ENCODE data around the gene EIF2B2.
"Not testable (repeated sequence)": the region's sequence is repeated elsewhere in the genome, so short reads cannot be mapped to it uniquely, and the experiment has no call there.

The EIF2B2 gene

DNA sequence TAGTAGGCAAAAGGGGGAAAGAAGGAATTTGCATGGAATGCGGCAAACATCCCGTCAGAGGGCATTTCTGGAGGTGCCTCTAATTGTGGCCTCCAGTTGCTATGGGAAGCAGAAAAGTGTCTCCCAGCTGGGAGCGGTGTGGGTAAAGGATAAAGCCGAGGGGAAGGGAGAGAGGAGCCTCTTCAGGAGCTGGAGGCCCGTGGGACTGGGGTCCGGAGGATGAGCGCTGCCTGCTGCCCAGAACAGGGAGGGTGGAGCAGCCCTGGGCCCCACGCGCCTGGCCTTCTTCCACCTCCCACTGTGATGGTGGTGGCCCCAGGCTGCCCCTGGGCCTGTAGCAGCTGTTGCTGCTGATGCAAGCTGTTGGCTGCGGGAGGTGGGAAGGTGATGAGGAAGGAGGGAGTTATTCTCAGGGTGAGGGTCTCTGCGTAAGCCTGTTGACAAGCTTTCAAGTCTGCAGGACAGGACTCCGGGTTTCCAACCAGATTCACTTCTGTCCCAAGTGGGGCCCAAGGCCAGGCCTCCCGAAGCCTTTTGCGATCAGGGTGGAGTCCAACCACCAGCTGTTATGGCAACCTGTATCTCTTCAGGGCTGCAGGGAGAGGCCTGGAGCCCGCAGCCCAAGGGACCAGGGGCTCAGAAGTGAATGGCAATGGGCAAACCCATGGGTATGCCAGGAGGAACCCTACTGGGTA is 28.2 kb upstream of the EIF2B2 start:
- DNase-seq (ENCODE audit: low read depth) = no peak

DNA sequence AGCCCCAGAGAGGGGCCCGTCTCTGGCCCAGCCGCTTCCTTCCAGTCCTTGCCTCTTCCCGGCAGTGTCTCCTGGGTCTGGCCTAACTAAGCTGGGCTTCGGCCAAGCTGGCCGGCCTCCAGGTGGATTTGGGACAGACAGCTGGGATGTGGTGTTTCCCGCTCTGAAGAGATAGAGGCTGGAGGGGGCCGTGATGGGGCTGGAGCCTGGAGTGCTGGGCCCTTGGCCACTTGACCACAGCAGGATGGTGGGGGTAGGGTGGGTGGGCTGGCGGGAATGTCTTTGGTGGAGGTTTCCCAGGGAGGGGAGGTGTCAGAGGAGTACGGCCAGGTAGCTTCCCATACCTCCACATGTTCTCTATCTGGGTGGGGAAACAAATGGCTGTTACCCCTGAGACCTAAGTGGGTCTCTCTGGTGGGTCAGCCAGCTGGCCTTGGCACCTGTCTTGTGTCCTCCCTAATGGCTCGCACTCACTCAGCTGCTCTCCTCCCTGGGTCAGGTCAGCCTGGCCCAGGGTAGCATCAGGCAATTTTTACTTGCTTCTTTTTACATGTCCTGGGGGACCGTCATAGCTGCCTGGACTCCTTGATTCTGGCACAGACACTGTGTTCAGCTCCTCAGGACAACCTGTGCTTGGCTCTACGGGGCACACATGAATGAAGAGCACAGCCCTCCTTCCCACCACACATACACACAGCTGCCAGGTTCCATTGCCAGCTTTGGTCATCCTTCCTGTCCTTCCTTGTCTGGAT is 27.5 kb upstream of the EIF2B2 start:
- no peak for DNase-seq (ENCODE audit: low read depth)

DNA sequence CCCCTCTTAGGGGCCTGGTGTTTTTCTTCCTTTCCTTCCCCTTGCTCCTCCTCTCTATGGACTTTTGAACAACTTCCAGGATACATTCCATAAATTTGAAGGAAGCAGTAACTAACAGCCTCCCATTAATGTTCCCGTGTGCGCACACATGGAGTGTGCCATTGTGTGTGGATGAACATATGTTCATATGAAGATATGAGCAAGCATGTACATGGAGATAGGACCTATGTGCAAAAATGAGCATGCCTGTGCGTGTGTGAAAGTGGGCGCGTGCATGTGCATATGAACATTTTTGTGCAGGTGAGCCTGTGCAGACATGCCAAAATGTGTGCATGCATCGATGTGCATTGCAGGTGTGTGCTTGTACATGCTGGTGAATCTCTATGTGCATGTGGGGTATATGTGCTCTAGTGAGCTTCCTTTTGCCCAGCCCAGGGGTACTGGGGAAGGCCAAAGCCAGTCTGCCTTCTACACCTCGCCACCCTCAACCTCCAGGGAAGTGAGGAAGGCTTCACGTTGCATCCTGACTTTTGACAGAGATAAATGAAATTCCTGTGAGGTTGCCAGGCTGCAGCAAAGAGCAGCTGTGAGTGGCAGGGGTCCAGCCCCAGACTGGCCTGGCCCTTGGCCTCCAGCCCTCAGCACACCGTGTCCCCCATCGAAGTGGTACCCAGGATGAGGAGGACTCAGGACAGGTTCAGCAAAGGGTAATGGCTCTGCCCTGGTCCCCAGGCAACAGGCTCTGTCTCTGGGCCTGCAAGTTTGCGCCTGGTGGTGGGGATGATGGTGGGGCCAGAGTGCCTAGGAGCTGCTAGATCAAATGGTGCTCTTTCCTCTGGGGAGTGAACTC is 26.2 kb upstream of the EIF2B2 start:
- DNase-seq (ENCODE audit: low read depth) = no peak

DNA sequence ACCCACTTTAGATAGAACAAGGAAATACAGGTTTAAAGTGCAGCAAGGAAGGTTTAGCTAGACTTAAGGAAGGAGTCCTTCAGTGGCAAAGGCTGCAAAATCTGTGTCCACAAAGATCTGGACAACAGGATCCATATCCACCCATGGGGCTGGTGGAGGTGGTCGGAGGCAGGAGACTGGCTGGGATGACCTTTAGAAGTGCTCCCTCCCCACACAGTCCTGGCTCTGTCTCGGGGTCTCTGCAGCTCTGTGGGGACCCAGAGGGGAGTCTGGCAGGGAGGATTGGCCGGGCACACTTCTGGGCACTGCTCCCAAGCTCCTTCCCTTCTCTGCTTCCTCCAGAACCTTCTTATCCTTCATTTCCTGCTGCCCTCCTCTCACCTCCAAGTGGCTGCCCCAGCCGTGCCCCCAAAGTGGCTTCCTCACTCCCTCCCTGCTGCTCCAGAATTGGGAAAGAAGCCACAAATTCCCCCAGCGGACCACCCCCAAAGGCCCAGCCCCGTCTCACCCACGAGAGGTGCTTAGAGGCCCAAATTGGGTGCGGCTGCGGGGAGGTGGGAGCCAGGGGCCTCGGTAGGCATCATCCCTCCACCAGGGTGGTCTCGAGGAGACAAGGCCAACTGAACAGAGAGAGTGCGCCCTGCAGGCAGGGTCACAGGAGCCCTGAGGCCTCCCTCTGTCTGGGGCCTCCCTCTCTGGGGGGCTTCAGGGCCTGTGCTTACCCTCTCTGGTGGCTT is 25.4 kb upstream of the EIF2B2 start:
- no peak for DNase-seq (ENCODE audit: low read depth)

DNA sequence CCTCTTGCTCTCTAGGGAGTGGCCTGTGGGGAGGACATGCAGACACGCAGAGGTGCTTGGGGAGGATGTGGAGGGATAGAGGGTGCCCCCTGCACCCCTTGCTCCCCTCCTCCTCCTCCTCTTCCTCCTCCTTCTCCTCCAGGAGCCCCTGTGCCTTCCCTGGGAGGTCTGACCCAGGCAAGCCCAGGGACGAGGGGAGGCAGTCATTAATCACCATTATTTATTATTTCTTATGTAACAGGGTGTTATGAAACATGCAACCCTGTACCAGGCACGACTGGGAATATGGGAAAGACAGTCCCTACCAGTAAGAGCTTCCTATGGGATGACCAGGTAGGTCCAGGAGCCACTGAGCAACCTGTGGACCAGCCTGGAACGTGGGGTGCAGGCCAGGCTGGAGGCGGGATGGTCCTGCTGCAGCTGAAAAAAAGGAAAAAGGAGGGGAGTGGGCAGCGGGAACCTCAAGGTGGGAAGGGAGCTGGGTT is 24.8 kb upstream of the EIF2B2 start:
- no peak for DNase-seq (ENCODE audit: low read depth)

DNA sequence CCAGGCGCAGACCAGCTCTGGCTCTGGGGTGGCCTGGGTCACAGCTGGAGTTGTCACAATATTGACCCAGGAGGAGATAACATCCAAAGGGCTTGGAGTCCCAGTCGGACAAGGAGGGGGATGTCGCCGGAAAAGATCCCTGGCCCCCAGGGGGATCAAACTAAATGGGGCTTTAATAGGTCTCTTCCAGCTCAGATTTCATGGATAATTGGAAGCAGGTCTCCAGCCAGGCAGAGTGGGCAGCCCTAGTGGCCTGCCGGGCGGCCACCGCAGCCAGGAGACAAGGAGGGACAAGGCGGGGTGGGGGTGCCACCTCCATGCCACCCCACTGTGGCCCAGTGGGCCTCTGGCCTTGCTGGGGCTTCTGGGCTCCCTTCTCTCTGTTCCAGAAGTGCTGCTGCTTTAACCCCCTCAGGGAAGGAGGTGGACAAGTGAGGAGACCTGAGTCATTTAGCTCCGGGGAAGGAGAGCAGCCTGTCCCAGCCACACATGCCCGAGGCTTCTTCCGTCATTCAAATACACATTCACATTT is 24.2 kb upstream of the EIF2B2 start:
- DNase-seq (ENCODE audit: low read depth) = no peak

DNA sequence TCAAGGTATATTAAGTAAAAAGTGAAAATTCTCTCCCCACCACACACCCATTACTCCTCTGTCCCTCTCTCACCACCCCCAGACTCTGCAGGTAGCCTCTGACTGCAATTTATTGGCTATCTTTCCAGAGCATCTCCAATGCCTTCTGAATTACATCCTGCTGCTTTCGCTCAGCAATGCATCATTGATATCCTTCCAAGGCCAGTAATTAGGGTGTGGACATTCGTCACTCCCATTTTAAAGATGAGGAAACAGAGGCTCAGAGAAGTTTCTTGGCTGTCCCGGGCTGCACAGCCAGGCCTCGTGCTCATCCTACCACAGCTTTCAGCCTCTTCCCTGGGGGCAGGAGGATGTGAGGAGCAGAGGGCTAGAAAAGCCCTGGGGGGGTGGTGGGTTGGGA is 23.7 kb upstream of the EIF2B2 start:
- DNase-seq (ENCODE audit: low read depth) = no peak

DNA sequence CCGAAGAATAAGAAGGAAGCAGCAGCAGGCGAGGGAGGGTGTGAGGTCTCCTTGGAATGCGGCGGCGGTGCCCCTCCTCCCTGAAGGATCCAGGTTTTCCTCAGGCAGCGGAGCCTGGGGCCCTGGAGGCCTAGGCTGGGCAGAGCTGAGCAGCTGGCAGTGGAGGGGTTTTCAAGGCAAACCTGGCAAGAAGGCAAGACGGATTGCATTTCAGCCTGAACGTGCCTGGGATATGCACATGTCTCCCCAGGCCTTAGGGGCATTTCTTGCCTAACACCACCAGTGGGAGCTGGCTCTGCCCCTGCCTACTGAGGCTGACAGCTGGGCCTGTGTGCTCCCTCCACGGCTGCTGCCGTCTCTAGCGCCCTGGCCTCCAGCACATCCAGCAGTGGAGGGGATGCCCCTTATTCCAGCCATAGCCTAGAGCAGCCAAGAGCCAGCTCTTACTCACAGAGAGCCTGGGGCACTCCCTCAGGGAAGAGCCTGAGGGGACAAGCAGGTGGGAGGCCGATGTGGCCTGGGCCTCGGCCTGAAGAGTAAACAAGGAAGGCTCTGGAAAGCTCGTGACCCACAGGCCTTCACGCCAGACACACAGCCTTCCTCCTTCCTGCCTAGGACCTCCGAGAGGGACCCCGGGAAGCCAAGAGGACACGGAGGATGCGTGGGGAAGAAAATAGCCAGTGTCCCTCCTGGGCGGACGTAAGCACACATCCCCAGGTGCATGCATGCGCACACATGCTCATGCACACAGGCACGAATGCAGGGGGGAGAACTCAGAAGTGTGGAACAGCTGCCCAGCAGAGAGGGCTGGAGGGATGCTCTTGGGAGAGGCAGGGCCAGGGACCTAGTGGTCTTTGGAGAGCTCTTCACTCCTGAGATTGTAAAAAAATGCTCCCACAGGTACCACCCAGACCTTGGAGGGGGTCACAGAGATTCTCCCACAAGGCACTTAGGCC is 23.0 kb upstream of the EIF2B2 start:
- DNase-seq (ENCODE audit: low read depth) = no peak

DNA sequence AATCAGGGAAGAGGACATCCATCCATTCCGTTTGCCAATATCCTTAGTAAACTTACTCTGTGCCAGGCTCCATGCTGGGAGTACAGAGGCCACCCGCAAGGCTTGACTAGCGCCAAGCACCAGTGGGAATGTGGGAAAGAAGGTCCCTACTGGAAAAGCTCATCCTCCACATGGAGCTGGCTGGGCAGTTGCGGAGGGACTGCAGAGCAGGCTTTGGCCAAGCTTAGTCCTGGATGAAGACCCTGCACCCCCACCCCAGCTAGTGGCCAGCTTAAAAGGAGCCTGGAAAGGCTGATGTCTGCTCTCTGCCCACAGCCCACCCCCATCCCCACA is 22.4 kb upstream of the EIF2B2 start:
- DNase-seq (ENCODE audit: low read depth) = no peak

DNA sequence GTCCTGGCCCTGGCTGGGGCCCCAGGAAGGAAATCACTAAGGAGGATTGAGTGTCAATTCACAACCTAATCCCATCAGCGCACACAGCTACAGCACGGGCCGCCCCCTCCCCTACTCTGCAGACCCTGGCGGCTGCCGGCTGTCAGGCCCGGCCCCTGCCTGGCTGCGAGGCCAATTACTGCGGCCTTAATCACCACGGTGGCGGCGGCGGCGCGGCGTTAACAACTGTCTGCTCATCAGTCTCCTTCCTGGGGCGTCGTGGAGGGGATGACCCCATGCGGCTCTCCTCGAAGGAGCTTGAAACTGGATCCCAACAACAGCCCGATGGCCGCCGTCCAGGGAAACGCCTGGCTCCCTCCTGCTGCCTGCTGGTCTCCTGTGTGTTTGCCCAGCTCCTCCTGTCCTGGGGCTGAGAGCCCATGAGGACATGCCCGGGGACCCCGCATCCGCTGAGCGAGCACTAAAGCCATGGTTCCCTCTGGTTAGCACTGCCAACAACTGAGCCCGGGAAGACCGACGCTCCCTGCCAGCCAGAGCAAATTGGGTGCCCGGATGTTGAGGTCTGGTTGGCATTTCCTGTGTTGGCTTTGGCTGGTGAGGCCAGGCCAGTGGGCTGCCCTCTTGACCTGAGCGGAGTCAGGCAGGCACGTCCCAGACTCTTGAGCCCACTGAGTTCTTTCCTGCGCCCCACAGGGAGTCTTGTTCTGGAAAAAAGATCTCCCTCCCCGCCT is 21.8 kb upstream of the EIF2B2 start:
- no peak for DNase-seq (ENCODE audit: low read depth)

DNA sequence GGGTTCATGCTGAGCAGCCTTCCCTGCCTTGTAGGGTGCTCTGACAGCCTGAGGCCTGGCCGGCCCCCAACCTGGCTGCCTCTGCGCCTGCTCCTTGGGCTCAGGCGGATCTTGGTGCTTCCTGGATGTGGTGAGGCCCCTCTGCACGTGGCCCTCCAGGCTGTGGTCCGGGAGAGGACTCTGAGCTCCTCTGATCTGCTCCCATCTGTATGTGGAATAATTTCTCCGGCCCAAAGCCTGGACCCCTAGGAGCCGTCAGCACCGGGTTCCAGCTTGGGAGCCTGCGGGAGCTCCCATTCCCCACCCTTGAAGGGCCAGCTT is 21.3 kb upstream of the EIF2B2 start:
- no peak for DNase-seq (ENCODE audit: low read depth)

DNA sequence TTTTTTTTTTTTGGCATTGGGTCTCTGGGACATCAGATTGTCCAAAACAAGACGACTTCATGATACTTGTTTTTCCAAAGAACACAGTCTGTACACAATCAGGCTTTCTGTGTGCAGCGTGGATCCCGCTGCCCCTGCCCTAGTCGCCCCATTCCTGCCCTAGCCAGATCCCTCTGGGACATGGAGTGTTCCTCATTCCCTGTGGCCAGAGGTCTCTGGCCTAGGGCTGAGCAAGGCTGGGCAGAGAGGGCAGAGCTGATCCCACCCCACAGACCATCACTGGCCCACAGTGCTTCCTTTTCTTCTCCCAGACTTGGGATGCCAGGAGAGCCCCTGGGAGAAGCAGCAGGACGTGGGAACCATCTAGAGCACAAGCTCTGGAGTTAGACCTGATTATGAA is 20.9 kb upstream of the EIF2B2 start:
- no peak for DNase-seq (ENCODE audit: low read depth)

DNA sequence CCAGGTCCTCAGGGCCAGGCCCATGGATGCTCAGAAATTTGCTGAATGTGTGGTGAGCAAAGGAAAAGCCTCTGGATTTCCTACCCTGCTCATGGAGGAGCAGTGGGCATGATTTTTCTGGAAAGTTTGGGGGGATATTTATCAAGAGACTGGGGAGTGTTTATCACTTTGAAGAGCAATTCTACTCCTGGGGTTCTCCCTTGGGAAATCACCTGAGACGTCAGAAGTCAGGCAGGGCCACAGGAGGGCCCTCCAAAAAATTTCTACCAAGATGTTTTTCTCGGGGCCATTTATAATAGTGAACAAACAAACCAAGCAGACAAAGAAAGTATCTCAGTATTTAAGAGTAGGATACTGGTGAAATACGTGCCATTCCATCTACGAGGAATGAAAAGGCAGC is 20.1 kb upstream of the EIF2B2 start:
- DNase-seq (ENCODE audit: low read depth) = no peak

DNA sequence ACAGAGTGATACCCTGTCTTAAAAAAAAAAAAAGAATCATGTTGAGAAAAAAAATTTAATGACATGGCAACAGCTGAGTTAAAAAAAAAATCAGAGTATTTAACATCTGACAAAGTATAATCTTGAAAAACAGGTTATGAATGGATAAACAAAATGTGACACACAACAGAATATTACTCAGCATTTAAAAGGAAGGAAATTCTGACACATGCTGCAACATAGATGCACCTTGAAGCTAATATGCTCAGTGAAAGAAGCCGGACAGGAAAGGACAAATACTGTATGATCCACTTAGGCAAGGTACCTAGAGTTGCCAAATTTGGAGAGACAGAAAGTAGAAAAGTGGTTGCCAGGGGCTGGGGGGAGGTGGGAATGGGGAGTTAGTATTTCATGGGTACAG is 19.4 kb upstream of the EIF2B2 start:
- no peak for DNase-seq (ENCODE audit: low read depth)

DNA sequence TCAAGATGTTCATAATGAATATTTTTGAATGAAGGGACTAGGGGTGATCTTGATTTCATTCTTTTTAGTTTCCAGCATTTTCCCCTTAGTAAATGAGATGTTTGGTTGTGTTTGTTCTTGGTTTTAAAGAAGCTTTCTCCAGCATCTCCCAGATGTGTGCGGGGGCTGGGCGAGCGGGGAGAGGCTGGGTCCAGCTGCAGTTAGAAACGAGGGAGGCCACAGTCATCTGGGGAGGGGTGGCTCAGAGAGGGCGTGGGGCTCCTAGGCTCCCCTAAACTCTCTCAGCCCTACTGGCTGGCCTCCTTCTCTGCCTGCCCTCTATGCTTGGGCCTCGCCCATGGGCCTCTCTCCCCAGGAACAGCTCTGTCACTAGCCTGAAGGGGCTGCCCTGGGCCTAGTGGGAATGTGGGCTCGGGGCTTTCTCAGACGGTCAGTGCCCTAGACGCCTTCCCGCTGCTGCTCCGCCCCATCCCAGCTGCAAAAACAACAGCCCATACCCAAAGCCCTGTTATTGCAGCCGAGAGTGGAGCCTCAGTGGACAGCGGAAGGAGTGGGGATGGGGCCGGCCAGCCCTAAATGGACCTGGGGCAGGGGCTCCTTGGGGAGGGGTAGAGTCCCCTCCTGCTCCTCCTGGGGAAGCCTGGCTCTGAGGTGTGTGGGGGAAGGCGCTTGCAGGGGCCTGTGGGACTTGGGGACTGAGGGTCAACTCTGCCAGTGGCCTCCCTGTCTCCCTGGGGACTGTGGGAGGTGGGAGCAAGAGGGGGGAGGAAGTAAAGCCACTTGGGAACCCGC is 18.3 kb upstream of the EIF2B2 start:
- no peak for DNase-seq (ENCODE audit: low read depth)

DNA sequence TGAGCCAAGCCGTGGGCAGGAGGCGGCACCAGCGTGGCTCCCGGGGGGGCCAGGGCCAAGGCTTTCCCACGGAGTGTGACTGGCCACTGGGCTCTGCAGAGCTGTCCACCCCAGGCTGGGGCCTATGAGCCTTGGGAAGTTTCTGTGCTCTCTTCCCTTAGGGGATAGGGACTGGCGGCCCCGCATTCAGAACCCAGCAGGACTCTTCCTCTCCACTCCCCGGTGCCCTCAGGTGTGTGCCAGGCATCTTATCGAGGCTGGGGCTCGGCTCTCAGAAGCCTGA is 17.8 kb upstream of the EIF2B2 start:
- no peak for DNase-seq (ENCODE audit: low read depth)

DNA sequence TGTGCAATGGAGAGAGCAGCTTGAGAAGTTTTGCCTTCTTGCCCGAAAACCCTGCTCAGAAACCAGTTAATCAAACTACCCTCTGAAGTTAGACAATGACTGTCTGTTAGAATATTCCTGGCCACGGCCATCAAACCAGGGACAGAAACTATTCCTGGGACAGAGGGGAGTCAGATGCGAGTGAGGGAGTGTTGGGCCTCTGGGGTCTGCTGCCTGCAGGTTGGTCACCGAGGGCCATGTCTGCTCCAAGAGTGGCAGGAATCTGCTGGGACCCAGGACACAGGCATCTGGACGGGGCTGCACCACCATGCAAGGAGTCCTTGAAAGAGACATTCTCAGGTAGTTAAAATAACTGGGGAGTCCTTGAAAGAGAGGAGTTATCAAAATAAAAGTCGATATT is 16.9 kb upstream of the EIF2B2 start:
- no peak for DNase-seq (ENCODE audit: low read depth)

DNA sequence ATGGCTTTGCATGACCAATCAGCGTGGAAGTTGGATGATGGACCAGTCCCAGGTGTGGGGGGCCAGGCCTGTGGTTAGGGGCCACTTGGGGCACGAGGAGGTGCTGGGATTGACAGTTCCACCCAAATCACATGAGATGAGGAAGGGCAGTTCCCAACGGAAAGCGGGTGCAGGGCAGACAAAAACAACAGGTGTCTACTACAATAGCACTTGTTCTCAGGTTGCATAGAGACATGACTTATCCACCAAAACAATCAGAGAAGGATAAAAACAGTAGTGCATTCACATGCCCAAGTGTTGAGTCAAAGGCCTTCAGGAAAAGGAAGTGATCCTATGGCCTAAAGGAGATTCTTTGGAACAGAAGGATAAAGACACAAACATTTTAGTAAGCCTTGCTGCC is 14.6 kb upstream of the EIF2B2 start:
- DNase-seq (ENCODE audit: low read depth) = no peak

DNA sequence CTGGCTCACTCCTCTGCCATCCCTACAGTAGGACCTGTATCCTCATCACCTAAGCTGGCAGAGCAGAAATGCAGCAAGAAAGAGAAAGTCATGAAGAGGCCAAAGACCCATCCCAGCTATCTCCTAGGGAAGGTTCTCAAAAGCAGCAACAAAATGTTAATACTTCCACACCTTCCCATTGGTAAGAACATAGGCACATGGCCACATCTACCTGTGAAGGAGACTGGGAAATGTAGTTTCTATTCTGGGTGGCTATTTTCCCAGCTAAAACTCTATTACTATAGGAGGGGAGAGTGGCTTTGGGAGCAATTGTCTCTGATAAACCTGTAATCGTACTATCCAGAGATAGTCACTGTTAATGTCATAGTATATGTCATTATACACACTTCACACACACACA is 13.7 kb upstream of the EIF2B2 start:
- DNase-seq (ENCODE audit: low read depth) = no peak

DNA sequence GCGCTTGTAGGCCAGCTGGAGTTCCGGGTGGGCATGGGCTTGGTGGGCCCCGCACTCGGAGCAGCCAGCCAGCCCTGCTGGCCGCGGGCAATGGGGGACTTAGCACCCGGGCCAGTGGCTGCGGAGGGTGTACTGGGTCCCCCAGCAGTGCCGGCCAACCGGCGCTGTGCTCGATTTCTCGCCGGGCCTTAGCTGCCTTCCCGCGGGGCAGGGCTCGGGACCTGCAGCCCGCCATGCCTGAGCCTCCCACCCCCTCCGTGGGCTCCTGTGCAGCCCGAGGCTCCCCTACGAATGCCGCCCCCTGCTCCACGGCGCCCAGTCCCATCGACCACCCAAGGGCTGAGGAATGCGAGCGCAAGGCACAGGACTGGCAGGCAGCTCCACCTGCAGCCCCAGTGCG is 8.5 kb upstream of the EIF2B2 start:
- DNase-seq (ENCODE audit: low read depth) = not testable (repeated sequence)

All from stimulated activated CD8-positive, alpha-beta memory T cell treated with anti-CD3 and anti-CD28 coated beads, Interleukin-12 subunit alpha, Interleukin-12 subunit beta, amount 100 ng/mL, for 1 hour (primary cell).